KMS-11 (cell line): ENCODE data around the gene MS4A14.

ENCODE experiments used
- H2AFZ ChIP-seq: fragments of 200-600 bp; sonication (generic); 2 replicates; pipeline ENCODE4 v1.6.1; 2016; ENCODE audit warnings: antibody characterized with exemption, mixed run types, low read depth
- H3K27ac ChIP-seq: fragments of 200-600 bp; sonication (generic); 2 replicates; pipeline ENCODE4 v1.6.1; 2016; ENCODE audit warnings: mild to moderate bottlenecking, mixed run types
- H3K27me3 ChIP-seq: fragments of 200-600 bp; sonication (generic); 2 replicates; pipeline ENCODE4 v1.6.1; 2017; ENCODE audit warnings: mild to moderate bottlenecking, low read depth, mixed run types, moderate library complexity; ENCODE audit not compliant: insufficient read depth
- H3K36me3 ChIP-seq: fragments of 200-600 bp; sonication (generic); 2 replicates; pipeline ENCODE4 v1.6.1; 2017; ENCODE audit warnings: mild to moderate bottlenecking, mixed run types; ENCODE audit not compliant: insufficient read depth
- H3K4me1 ChIP-seq: fragments of 200-600 bp; sonication (generic); 2 replicates; pipeline ENCODE4 v1.6.1; 2016; ENCODE audit warnings: mild to moderate bottlenecking, low read depth, mixed run types; ENCODE audit not compliant: poor library complexity, severe bottlenecking
- H3K4me2 ChIP-seq: fragments of 200-600 bp; sonication (generic); 2 replicates; pipeline ENCODE4 v1.7.0; 2016; ENCODE audit warnings: mild to moderate bottlenecking, mixed run types
- H3K4me3 ChIP-seq: fragments of 200-600 bp; sonication (generic); IDR thresholded peaks from 2 replicates; pipeline ENCODE4 v1.6.1; 2017; ENCODE audit warnings: low read depth, low read length, mixed read lengths; ENCODE audit not compliant: insufficient read depth
- H3K79me2 ChIP-seq: fragments of 200-600 bp; sonication (generic); 2 replicates; pipeline ENCODE4 v1.6.1; 2016; ENCODE audit warnings: low read depth, mixed run types; ENCODE audit not compliant: insufficient read depth
- H3K9ac ChIP-seq: fragments of 200-600 bp; sonication (generic); 2 replicates; pipeline ENCODE4 v1.6.1; 2016; ENCODE audit warnings: mild to moderate bottlenecking, mixed run types
- H4K20me1 ChIP-seq: fragments of 200-600 bp; sonication (generic); 2 replicates; pipeline ENCODE4 v1.6.1; 2016; ENCODE audit warnings: mild to moderate bottlenecking, mixed run types; ENCODE audit not compliant: insufficient read depth
- TF ChIP-seq, protein P1 (sequence below): fragments of 200-600 bp; sonication (generic); conservative IDR thresholded peaks from 2 replicates; pipeline ENCODE4 v1.6.1; 2017; ENCODE audit warnings: low read depth, mild to moderate bottlenecking, antibody characterized with exemption, low read length, moderate library complexity, mixed read lengths

Gene MS4A14, protein sequence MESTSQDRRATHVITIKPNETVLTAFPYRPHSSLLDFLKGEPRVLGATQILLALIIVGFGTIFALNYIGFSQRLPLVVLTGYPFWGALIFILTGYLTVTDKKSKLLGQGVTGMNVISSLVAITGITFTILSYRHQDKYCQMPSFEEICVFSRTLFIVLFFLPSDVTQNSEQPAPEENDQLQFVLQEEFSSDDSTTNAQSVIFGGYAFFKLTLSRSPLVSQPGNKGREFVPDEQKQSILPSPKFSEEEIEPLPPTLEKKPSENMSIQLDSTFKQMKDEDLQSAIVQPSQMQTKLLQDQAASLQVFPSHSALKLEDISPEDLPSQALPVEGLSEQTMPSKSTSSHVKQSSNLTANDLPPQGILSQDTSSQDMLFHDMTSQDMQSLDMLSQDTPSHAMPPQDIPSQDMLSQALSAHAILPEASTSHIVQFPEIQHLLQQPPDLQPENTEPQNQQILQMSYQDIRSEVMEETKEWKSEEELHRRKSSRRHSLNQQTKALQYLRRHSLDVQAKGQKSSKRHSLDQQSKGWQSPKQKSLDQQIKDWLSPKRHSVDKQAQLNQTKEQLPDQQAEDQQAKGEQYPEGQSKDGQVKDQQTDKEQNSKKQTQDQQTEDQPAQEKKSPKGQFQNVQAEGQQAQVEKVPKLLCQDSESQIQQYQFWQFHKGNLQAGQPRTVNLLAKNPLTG

DNA sequence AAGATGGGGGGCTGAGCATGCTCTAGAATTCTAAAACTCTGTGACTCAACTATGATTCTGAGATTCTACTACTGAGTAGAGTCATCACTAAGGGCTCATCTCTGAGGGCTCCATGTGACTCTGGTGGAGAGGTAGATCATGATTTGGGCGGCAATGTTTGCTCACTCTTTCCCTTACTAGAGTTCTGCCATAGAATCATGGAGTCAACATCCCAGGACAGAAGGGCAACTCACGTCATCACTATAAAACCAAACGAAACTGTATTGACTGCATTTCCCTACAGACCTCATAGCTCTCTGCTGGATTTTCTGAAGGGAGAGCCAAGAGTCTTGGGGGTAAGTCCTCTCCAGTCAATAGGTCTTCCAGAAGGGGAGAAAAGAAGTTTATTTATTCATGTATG, at the start of gene MS4A14:
Gene MS4A14 (plus strand): TSS at position 78 of the 400 bp plus-strand sequence. CDS start 120 bp downstream, at position 198.
- Histone ChIP-seq H4K20me1 (no peaks in the 10 kb centered on the region), H3K27ac (no peak within 1 kb of the TSS), H3K9ac (no peak within 1 kb of the TSS), H3K79me2 (no peaks in the 10 kb centered on the region), H2AFZ (no peak within 1 kb of the TSS), H3K4me1 (no peaks in the 10 kb centered on the region), H3K36me3 (no peaks in the 10 kb centered on the region), H3K4me3 (no peak within 1 kb of the TSS), H3K4me2 (no peak within 1 kb of the TSS), H3K27me3 (no peaks in the 10 kb centered on the region; the same call in 1 of the 2 replicates)
- TF ChIP-seq, protein P1, sequence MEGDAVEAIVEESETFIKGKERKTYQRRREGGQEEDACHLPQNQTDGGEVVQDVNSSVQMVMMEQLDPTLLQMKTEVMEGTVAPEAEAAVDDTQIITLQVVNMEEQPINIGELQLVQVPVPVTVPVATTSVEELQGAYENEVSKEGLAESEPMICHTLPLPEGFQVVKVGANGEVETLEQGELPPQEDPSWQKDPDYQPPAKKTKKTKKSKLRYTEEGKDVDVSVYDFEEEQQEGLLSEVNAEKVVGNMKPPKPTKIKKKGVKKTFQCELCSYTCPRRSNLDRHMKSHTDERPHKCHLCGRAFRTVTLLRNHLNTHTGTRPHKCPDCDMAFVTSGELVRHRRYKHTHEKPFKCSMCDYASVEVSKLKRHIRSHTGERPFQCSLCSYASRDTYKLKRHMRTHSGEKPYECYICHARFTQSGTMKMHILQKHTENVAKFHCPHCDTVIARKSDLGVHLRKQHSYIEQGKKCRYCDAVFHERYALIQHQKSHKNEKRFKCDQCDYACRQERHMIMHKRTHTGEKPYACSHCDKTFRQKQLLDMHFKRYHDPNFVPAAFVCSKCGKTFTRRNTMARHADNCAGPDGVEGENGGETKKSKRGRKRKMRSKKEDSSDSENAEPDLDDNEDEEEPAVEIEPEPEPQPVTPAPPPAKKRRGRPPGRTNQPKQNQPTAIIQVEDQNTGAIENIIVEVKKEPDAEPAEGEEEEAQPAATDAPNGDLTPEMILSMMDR: no peak

DNA sequence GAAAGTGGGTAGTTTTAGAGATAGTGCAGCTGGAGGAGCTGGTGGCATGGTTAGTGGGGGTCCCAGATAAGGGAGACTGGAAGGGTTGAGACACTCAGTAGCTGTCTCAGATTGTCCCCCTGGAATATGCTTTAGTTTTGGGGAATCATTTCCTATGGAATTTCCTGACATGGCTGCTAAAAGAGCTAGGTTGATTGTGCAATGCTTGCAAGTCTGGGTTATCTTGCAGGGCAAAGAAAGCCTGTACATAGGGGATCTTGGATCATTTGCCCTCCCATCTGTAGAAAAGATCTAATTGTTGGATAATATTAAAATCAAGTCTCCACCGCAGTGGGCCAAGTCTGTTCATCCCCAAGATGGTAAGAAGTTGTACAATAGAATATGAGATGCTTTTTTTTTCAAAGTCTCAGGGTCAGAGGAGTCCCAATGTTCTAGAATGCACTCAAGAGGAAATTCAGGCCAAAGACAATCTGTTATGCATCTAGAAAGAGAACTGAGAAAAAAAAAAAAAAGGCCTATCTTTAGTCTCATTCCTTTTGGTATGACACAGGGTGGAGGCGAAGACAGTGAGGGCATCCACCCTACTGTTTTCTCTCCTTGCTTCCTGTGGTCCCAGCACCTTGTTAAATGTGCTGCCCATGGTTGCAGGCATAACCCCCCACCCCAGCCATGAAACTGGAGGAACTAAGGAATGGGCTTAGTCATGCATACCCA, 49.0 kb upstream of the MS4A14 start:
- H4K20me1 ChIP-seq: no peaks in the 10 kb centered on the region
- H3K27me3 ChIP-seq: no peaks in the 10 kb centered on the region
- H2AFZ ChIP-seq: no peak overlapping the region
- H3K4me1 ChIP-seq: no peaks in the 10 kb centered on the region
- TF ChIP-seq, protein P1: no peak
- H3K79me2 ChIP-seq: no peaks in the 10 kb centered on the region
- H3K4me2 ChIP-seq: no peak overlapping the region
- H3K4me3 ChIP-seq: no peak overlapping the region
- no peaks in the 10 kb centered on the region for H3K36me3 ChIP-seq
- H3K27ac ChIP-seq: no peak overlapping the region
- no peak overlapping the region for H3K9ac ChIP-seq

DNA sequence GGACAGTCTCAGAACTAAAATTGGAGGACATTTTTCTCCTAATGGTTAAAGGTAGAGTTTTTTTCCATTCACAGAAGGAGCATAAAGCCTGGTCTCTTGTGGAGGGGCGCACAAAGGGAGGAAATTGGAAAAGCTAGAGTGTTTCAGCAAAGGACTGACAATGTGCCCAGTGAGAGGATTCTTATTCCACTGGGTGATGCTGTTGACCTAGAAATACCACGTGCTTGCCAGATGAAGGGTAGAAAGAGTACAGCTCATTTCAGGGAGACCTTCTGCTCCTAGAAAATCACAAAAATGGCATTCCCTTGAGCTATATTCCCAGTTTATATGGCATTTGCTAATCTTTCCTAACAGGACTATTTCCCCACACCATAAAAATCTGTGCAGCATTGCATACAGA, 48.1 kb upstream of the MS4A14 start:
- Histone ChIP-seq H3K27me3 (no peaks in the 10 kb centered on the region), H3K27ac (no peak overlapping the region), H3K4me2 (no peak overlapping the region), H4K20me1 (no peaks in the 10 kb centered on the region), H3K36me3 (no peaks in the 10 kb centered on the region), H2AFZ (no peak overlapping the region), H3K4me1 (no peaks in the 10 kb centered on the region), H3K79me2 (no peaks in the 10 kb centered on the region), H3K4me3 (no peak overlapping the region), H3K9ac (no peak overlapping the region)
- TF ChIP-seq, protein P1: no peak

DNA sequence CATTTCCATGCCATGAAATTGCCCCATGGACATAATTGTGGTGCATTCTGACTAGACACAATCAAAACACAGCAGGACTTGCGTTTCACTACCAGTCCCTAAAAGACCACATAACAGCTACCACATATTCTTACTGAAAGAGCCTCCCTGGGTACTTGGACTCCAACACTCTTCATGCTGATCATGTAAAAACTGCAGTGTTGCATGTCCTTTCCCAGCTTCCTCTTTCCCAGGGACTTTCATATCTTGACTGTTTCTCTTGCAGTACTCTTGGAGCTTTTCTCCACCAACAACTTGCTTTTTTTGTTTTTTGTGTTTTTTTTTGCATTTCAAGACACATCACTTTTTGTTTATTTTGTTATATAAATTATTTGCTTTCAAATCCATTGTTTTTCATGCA, 46.3 kb upstream of the MS4A14 start:
- Histone ChIP-seq H3K4me3 (no peak overlapping the region), H3K9ac (no peak overlapping the region), H3K4me1 (no peaks in the 10 kb centered on the region), H3K79me2 (no peaks in the 10 kb centered on the region), H4K20me1 (no peaks in the 10 kb centered on the region), H3K27me3 (no peaks in the 10 kb centered on the region), H2AFZ (no peak overlapping the region), H3K4me2 (no peak overlapping the region), H3K27ac (no peak overlapping the region), H3K36me3 (no peaks in the 10 kb centered on the region)
- TF ChIP-seq, protein P1: no peak
